ENCODE data around the gene GPR161. TPM values are rescaled to one million over a fixed set of nuclear protein-coding genes. Genes with fewer than 3 reads are reported as not detected.

Gene GPR161
- total RNA-seq, 1 experiment from 2014 or later = 6.0 TPM

GRCh38 chr1:168139070-168139469, 2.3 kb upstream of the GPR161 start:
- TF ChIP-seq CTCF (conservative IDR thresholded peaks at IDR 0.05) (no peak), EZH2 (IDR thresholded peaks at IDR 0.05; ENCODE audit: low read depth) (no peak)
- H4K20me1 ChIP-seq (ENCODE audit: insufficient read depth) = no peaks in the 10 kb centered on the region
- DNase-seq = no peak
- H2AFZ ChIP-seq = no peak overlapping the region
- H3F3A ChIP-seq (ENCODE audit: insufficient read depth, low read depth) = peaks cover 17% of the 10 kb centered on the region; the same call in 1 of the 2 replicates
- H3K27ac ChIP-seq = no peak overlapping the region
- H3K27me3 ChIP-seq (ENCODE audit: insufficient read depth, low read depth) = no peaks in the 10 kb centered on the region
- no peak overlapping the region for H3K4me3 ChIP-seq
- intact Hi-C loops (cut with micrococcal nuclease; ENCODE audit: unreplicated experiment) = loop anchor here (5.0 kb wide), 2 partner anchors 57 to 183 kb away; no protein-coding TSS in a partner anchor
- H3K4me2 ChIP-seq = no peak overlapping the region
- H3K79me2 ChIP-seq (ENCODE audit: low read depth) = no peaks in the 10 kb centered on the region
- POLR2A ChIA-PET (ENCODE audit: unreplicated experiment) = no interaction called here
- CTCF ChIA-PET = no interaction called here
- BruUV-seq (replicated peaks) = no TSS peak
- no peaks in the 10 kb centered on the region for H3K9me2 ChIP-seq (ENCODE audit: insufficient read depth)
- no peaks in the 10 kb centered on the region for H3K36me3 ChIP-seq (ENCODE audit: low read depth)
- peaks cover 20% of the 10 kb centered on the region for H3K4me1 ChIP-seq (replicated peaks; ENCODE audit: insufficient read depth)
- no peaks in the 10 kb centered on the region for H3K9me3 ChIP-seq (ENCODE audit: insufficient read depth, low read depth)

GRCh38 chr1:168138134-168138533, 1.4 kb upstream of the GPR161 start:
- CTCF ChIA-PET = no interaction called here
- no TSS peak for BruUV-seq (replicated peaks)

GRCh38 chr1:168137515-168137821, 738 bp upstream of the GPR161 start:
- Histone ChIP-seq H3K36me3 (ENCODE audit: low read depth) (no peaks in the 10 kb centered on the region), H3K4me1 (replicated peaks; ENCODE audit: insufficient read depth) (peaks cover 20% of the 10 kb centered on the region), H3K4me3 (peak overlapping the region; percentile 78), H2AFZ (peak overlapping the region; percentile 94), H3K79me2 (ENCODE audit: low read depth) (no peaks in the 10 kb centered on the region), H3K27ac (no peak overlapping the region), H4K20me1 (ENCODE audit: insufficient read depth) (no peaks in the 10 kb centered on the region), H3F3A (ENCODE audit: insufficient read depth, low read depth) (peaks cover 17% of the 10 kb centered on the region; the same call in 1 of the 2 replicates), H3K4me2 (peak overlapping the region; percentile 95), H3K27me3 (ENCODE audit: insufficient read depth, low read depth) (no peaks in the 10 kb centered on the region), H3K9me2 (ENCODE audit: insufficient read depth) (no peaks in the 10 kb centered on the region), H3K9me3 (ENCODE audit: insufficient read depth, low read depth) (no peaks in the 10 kb centered on the region)
- BruUV-seq (replicated peaks) = no TSS peak
- TF ChIP-seq CTCF (conservative IDR thresholded peaks at IDR 0.05) = no peak
- no peak for TF ChIP-seq EZH2 (IDR thresholded peaks at IDR 0.05; ENCODE audit: low read depth)
- ChIA-PET POLR2A (ENCODE audit: unreplicated experiment) (interaction anchor here (0.6 kb wide), 1 partner anchor 14 kb away, joined by 3 read pairs; no protein-coding TSS in a partner anchor), CTCF (no interaction called here)
- no peak for DNase-seq
- intact Hi-C loops (cut with micrococcal nuclease; ENCODE audit: unreplicated experiment) = loop anchor here (5.0 kb wide), 2 partner anchors 55 to 185 kb away; no protein-coding TSS in a partner anchor

More at GRCh38 chr1:168138134-168138533, 1.4 kb upstream of the GPR161 start:
- Histone ChIP-seq H3K79me2 (ENCODE audit: low read depth) (no peaks in the 10 kb centered on the region), H3K9me3 (ENCODE audit: insufficient read depth, low read depth) (no peaks in the 10 kb centered on the region), H3K4me1 (replicated peaks; ENCODE audit: insufficient read depth) (peaks cover 20% of the 10 kb centered on the region), H3F3A (ENCODE audit: insufficient read depth, low read depth) (peaks cover 17% of the 10 kb centered on the region; the same call in 1 of the 2 replicates), H2AFZ (peak overlapping the region; percentile 94; the same call in 1 of the 2 replicates), H3K27ac (no peak overlapping the region), H3K4me3 (no peak overlapping the region), H3K4me2 (peak overlapping the region; percentile 95), H3K36me3 (ENCODE audit: low read depth) (no peaks in the 10 kb centered on the region), H3K27me3 (ENCODE audit: insufficient read depth, low read depth) (no peaks in the 10 kb centered on the region), H4K20me1 (ENCODE audit: insufficient read depth) (no peaks in the 10 kb centered on the region), H3K9me2 (ENCODE audit: insufficient read depth) (no peaks in the 10 kb centered on the region)
- intact Hi-C loops (cut with micrococcal nuclease; ENCODE audit: unreplicated experiment) = loop anchor here (5.0 kb wide), 2 partner anchors 56 to 184 kb away; no protein-coding TSS in a partner anchor
- TF ChIP-seq EZH2 (IDR thresholded peaks at IDR 0.05; ENCODE audit: low read depth) = no peak
- no peak for TF ChIP-seq CTCF (conservative IDR thresholded peaks at IDR 0.05)
- no peak for DNase-seq
- POLR2A ChIA-PET (ENCODE audit: unreplicated experiment) = no interaction called here

All from PC-9 (cell line).